COLO668 (cell line): ENCODE data around the gene L3MBTL4.
"Not testable (repeated sequence)": the region's sequence is repeated elsewhere in the genome, so short reads cannot be mapped to it uniquely, and the experiment has no call there.

Experiments
- DNase-seq: peaks from one replicate; lab custom pipeline; 2025; ENCODE audit not compliant: unreplicated experiment; lab: John Stamatoyannopoulos, UW

The L3MBTL4 gene

DNA sequence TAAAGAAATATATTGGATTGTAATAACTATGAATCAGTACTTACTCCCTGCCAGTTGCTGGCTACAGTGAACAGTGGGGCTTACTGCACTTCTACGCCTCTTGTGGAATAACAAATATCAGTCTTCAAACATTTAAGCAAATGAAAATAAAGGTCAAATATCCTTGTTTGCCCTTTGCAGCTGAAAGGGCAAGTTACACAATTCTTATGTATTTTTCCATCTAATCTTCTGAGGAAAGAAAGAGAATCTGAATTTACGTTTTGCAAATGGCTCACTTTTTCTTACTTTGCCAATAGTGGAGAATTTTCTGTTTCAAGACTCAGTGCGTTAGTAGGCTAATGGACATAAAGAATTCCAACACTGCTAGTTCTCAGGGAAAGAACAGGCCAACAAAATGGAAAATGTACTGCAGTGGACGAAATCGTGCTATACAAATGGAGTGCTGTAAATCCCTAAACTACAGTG is 362.2 kb downstream of the L3MBTL4 start:
- no peak for DNase-seq

DNA sequence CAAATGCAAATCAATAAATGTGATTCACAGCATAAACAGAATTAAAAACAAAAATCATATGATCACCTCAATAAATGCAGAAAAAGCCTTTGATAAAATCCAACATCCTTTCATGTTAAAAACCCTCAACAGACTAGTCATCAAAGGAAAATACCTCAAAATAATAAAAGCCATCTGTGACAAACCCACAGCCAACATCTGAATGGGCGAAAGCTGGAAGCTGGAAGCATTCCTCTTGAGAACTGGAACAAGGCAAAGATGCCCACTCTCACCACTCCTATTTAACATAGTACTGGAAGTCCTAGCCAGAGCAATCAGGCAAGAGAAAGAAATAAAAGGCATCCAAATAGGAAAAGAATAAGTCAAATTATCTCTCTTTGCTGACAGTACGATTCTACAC is 367.1 kb downstream of the L3MBTL4 start:
- not testable (repeated sequence) for DNase-seq

- no peak for DNase-seq
These were observed 369.9 kb downstream of the L3MBTL4 start for GRCh38 chr18:6044773-6045172.

DNA sequence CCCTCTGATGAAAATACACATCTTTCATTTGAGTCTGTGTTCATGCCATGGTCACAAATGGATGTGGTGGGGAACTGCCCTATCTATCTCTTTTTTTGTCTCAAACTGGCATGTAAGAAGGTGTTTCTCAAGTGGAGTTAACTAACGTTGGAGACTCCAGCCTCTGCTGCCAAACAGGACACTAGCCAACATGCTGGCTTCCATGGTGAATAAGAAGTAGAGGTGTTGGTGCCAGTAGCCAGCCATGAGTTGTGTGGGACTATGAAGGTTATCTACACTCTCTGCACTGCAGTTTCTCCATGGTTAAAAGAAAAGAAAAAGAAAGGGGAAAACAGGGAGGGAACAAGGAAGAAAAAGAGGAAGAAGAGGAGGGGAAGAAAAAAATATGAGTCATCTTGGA is 370.4 kb downstream of the L3MBTL4 start:
- DNase-seq: no peak

DNA sequence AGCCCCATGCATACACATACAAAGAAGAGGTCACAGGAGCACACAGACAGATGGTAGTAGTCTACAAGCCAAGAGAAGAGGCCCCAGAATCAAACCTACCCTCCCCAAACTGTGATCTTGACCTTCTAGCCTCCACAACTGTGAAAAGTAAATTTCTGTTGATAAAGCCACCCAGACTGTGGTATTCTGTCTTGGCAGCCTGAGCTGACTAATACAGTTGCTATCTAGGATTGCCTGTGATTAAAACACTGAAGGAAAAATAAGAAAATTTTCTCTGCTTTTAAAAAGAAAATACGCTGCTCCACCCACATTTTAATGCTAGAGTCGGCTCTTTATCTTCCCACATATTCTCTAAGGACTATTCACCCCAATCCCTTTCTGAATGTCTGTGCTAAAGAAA is 375.7 kb downstream of the L3MBTL4 start:
- no peak for DNase-seq

DNA sequence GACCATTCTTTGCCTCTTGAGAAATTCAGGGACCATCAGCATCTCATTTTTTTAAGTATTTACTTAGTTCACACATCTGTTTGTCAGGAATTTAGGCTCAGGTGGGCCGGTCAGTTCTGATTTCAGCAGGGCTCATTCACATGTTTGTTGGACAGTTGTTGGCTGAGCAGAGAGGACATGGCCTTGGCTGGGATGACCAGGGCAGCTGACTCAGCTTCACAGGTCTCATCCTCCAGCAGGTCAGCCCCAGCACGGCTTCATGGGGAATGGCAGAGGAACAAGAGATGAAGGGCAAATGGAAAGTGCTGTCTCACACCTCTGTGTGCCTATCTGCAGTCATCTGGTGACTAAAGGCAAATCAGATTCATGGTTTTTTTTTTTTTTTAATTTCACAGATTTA is 383.3 kb downstream of the L3MBTL4 start:
- no peak for DNase-seq

DNA sequence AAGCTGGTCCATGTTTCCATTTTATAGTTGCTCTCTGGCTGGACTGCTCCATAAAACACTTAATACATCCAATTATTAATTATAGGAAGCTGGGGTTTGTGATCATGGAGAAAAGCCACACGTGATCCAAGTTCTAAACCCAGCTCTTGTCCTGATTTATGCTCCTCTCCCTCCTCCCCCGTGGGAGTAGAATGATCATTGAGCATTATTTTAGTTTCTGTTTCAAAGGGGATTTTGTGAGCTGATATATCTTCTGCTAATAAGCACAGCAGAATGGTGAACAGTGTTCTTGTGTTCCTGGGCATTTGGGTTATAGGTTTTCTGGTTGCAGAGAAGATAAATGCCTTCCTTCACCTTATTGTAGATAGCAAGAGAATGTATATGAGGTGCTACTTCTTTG is 383.7 kb downstream of the L3MBTL4 start:
- DNase-seq: no peak

GRCh38 chr18:6024745-6025248 is 389.9 kb downstream of the L3MBTL4 start:
- no peak for DNase-seq

- no peak for DNase-seq
These were observed 391.2 kb downstream of the L3MBTL4 start for GRCh38 chr18:6023551-6023950.

GRCh38 chr18:6022845-6023244 is 391.9 kb downstream of the L3MBTL4 start:
- DNase-seq: no peak

DNA sequence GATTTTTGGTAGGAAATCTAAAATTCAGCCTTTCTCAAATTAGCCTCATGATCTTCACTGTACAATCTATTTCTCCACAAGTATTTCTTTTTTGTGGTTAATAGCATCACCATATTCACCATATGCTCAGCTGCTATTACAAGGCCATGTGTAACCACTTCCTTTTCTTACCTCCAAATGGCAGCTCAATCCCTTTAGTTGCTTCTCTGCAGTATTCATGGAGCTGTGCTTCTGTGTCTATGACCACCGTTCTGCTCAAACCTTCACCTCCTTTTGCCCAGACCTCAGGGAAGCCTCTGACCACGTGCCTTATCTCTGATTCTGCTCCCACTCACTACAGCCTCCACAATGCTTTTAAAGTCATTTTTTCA is 392.7 kb downstream of the L3MBTL4 start:
- DNase-seq: no peak

DNA sequence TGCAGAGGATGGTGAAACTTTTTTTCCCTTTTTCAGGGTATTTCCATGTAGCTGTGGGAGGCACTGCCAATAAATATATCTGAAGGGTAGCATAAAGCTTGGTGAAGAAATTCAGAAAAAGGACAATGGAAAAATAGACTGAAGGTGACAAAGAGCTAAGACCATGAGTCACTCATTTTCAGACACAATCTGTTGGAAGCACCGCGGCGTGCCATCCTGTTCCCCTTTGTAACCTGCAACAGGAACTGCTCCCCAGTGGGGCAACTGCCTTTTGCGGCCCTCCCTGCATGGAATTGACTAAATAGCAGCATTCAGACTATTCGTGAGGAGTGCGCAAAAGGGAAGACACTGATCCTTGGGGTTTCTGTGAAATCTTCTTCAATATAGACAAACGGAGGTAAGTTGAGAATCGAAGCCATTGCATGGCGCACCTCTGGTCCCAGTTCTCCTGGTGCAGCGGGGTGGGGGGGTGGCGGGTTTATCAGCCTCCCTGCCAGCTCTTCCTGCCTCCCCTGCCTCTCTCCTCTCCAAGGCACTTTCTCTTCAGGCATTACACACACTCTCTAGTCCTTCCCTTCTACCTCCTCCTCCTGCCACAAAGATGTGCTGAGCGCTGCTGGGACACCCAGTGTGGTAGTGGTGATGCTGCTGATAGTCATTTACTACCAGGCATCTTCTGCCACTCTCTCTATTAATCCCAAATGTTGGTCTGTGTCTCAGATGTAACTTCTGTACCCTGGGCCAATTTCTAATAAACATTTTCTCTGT is 393.2 kb downstream of the L3MBTL4 start:
- DNase-seq: no peak

- no peak for DNase-seq
These were observed 396.0 kb downstream of the L3MBTL4 start for GRCh38 chr18:6018671-6019070.

GRCh38 chr18:6017171-6017570 is 397.5 kb downstream of the L3MBTL4 start:
- DNase-seq: no peak

DNA sequence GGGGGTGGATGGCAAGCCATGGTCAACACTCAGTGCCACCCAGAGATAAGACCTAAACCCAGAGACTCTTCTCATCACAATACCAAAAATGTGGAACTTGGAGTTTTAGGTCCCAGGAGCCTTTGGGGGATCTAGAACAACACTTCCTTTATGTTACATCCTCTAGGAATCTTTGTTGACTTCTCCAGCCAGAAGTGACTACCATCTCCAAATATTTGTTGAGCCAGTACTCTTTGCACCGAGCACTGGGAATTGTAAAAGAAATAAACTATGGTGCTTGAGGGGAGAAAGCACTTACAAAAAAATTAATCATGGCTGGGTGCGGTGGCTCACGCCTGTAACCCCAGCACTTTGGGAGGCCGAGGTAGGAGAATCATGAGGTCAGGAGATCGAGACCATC is 399.3 kb downstream of the L3MBTL4 start:
- no peak for DNase-seq

DNA sequence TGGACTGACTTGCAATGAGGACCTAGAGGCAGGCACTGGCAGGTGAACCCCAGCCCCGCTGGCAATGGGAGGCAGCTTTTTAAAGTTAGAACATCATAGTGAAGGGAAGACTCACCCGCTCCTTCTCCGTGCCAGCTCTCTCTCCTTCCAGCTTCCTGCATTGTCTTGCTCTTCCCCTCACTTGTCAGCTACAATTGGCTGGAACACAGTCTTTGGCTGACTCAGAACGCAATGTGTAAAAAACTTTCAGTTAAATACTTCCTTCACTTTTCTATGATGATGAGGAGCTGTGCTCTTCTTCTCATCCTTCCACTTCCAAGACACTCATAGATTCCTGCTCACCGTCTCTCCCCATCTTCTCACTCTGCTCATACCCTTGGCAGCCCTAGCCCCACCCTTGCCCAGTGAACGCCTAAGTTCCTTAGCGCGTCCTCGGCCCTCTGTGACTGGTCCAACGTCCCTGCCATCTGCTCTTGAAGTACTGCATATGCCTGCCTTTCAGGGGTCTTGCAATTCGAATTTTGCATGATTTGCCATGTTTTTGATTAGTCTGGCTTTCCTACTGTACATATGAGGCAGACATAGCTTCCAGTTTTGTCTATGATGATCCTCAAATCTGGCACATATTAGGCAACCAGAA is 401.4 kb downstream of the L3MBTL4 start:
- no peak for DNase-seq

GRCh38 chr18:6010921-6011320 is 403.8 kb downstream of the L3MBTL4 start:
- DNase-seq: no peak

DNA sequence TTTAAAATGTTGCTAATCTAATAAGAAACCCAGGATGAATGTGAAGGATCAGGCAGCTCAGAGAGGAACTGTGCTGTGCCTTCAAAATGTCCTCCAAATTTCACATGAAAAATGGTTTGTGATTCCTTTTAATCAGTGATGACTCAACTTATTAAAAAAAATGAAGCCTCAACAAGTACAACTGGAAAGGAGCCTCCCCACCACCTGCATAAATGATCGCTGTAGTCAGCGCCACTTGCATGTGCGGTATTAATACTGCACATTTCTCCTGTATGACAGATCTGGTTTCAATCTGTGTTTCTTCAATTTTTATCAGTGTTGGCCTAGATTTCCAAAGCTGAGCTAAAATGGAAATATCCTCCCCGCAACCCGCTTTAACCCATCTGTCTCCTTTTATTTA is 404.4 kb downstream of the L3MBTL4 start:
- no peak for DNase-seq

GRCh38 chr18:6009756-6010155 is 405.0 kb downstream of the L3MBTL4 start:
- no peak for DNase-seq

DNA sequence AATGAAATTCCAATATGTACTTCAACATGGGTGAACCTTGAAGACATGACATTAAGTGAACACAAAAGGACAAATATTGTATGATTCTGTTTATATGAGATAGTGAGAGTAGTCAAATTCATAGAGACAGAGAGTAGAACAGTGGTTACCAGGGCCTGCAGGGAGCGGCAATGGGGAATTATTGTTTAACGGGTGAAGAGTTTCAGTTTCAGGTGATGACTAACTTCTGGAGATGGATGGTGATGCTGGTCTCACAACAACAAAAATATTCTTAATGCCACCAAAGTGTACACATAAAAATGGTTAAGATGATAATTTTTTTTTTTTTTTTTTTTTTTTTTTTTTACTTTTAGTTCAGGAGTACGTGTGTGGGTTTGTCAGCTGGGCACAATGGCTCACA is 410.0 kb downstream of the L3MBTL4 start:
- DNase-seq: no peak

- DNase-seq: no peak
These were observed 410.6 kb downstream of the L3MBTL4 start for GRCh38 chr18:6004119-6004518.

- no peak for DNase-seq
These were observed 412.8 kb downstream of the L3MBTL4 start for GRCh38 chr18:6001867-6002266.

GRCh38 chr18:5998907-5999306 is 415.8 kb downstream of the L3MBTL4 start:
- DNase-seq: no peak
